Cardiac septum (tissue), 1 donor: ENCODE results near the gene APOL1. TPM values are rescaled to one million over a fixed set of nuclear protein-coding genes. Genes with fewer than 3 reads are reported as not detected.
"Not testable (repeated sequence)": the region's sequence is repeated elsewhere in the genome, so short reads cannot be mapped to it uniquely, and the experiment has no call there.

Source experiments
- DNase-seq: peaks from one replicate; pipeline ENCODE4 v3.0.0-alpha.2; 2020; ENCODE audit warnings: low spot score
- intact Hi-C: fragments of 100-400 bp; cut with DNase I; formaldehyde crosslinking; loops from one replicate; pipeline ENCODE4 v1.14.0; 2022
- total RNA-seq: library from RNA; stranded (reverse); fragmentation: NEBNext Ultra II Directional; extraction: Animal tissue kit (Norgen Biotek cat#: 25700); gene quantifications from one replicate; pipeline ENCODE4 v1.2.1, GENCODE V29; 2021
- donor health status: DM: no; HTN: no; CAD: no.

The APOL1 gene
- total RNA-seq, 1 donor from 2014 or later, result 25.6 TPM

- intact Hi-C loops, result no loop called here
- no peak for DNase-seq
Measured at GRCh38 chr22:36223504-36223903, 29.4 kb upstream of the APOL1 start.

DNA sequence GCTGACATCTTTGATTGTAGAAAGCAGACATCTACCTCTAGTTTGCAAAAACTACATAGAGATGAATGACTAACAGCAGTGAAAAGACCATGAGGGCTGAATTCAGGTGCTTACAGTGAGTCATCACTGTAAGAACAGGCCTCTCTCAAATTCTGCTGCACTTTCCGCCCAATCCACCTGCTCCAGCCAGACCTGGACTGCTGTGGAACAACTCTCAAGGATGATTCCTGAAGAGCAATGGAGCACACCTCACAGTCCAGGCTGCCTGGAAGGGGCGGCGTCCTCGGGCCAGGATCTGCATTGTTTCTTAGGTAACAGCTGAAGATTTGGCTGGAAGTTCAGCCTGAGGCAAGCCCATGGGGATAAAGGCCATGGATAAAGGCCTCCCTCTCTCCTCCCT is 28.7 kb upstream of the APOL1 start:
- no peak for DNase-seq
- intact Hi-C loops, result no loop called here

- DNase-seq, result no peak
- intact Hi-C loops, result no loop called here
Measured at GRCh38 chr22:36225333-36225922, 27.5 kb upstream of the APOL1 start.

DNA sequence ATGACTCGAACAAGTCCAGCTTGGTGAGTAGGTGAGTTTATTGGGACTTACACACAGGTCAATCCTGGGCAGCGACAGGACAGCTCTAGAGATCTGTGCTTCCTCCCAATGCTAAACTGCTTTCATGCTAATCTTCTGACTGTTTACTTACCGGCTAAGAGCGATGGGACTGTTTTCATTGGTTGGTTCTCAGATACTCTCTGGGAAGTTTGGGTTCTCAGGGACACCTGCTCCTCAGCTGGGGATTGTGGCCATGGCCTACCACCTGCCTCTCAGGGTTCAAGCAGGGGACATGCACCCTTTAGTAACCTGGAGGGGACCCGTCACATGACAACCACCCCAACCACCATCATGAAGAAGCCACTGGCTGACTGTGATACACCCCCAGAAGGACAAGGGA is 26.7 kb upstream of the APOL1 start:
- DNase-seq, result no peak
- intact Hi-C loops, result no loop called here

GRCh38 chr22:36227396-36227795 is 25.5 kb upstream of the APOL1 start:
- intact Hi-C loops, result no loop called here
- DNase-seq, result no peak

- intact Hi-C loops, result no loop called here
Measured at GRCh38 chr22:36227806-36228205, 25.1 kb upstream of the APOL1 start.

GRCh38 chr22:36228369-36228768 is 24.6 kb upstream of the APOL1 start:
- intact Hi-C loops, DNase-seq: not testable (repeated sequence)

More at GRCh38 chr22:36227806-36228205, 25.1 kb upstream of the APOL1 start:
- no peak for DNase-seq

DNA sequence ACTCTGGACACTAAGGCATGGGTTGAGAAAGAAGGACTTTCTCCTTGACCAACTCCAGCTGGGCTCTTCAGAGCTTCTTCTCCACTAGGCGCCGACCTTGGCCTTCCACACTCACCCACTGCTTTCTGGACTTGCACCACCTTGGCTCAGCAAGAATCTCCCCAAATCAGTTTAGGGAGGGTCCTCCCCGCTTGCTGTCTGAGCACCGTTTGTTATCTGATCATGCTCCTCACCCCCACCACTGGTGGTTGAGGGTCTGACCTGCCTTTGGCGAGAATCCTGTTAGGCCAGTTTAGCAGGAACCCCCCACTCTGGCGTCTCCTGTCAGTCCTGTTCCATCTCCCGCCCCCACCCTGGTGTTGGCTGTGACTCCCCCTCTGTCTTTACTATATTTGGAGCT is 24.0 kb upstream of the APOL1 start:
- no peak for DNase-seq
- intact Hi-C loops, result no loop called here

- not testable (repeated sequence) for DNase-seq
- intact Hi-C loops, result loop anchor here (10.0 kb wide), 1 partner anchor 85 kb away; no protein-coding TSS in a partner anchor
Measured at GRCh38 chr22:36229649-36230048, 23.3 kb upstream of the APOL1 start.

GRCh38 chr22:36231051-36231450 is 21.9 kb upstream of the APOL1 start:
- intact Hi-C loops, result loop anchor here (10.0 kb wide), 1 partner anchor 86 kb away; no protein-coding TSS in a partner anchor
- DNase-seq, result not testable (repeated sequence)

DNA sequence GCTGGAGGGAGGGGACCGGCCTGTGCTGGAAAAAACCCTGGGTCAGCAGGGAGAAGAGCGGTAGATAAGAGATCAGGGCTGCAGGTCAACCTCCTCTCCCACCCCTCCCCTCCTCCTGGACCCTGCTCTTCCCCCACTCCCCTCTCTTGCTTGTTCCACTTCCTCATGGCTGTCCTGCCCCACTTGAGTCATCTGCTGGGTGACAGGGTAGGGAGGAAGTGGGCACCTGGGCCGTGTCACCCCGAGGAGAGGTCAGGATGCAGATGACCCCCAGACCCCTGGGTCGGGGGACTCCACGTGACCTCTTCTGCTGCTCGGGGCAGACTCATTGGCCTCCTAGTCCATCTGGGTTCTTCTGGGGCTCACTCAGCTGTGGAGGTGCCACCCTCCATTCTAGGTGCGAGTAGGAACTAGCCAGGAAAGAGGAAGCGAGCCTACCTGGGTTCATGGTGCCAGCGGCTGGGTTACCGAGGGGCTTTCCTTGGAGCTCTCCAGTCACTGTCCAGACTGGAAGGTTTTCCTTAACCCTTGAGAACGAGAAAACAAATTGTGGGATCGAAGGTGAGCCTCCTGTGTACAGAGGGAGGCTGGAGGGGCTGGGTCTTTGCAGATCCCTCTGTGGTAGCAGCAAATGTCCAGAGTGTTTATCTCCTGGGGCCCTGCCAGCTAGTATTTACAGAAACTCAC is 20.1 kb upstream of the APOL1 start:
- intact Hi-C loops, result loop anchor here (10.0 kb wide), 1 partner anchor 88 kb away; no protein-coding TSS in a partner anchor
- no peak for DNase-seq

GRCh38 chr22:36233796-36234195 is 19.1 kb upstream of the APOL1 start:
- DNase-seq, result no peak
- intact Hi-C loops, result loop anchor here (10.0 kb wide), 1 partner anchor 89 kb away; no protein-coding TSS in a partner anchor

DNA sequence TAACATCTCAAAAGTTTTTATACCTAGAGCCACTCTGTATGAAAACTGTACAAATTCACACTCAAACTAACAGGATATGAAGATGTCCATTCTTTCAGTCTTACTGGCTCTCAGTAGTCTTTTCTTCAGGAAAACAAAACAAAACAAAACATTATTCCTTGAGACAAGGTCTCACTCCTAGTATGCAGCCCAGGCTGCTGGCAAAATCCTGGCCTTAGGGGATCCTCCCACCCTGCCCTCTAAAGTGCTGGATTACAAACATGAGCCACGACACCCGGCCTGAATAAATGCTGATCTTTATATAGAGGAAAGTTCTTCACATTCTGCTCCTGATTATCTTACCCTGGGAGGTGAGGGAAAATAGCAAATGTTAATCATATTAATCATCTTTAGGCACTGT is 18.7 kb upstream of the APOL1 start:
- intact Hi-C loops, result loop anchor here (10.0 kb wide), 1 partner anchor 89 kb away; no protein-coding TSS in a partner anchor
- no peak for DNase-seq

- intact Hi-C loops, result loop anchor here (5.0 to 10.0 kb wide), 3 partner anchors 33 to 90 kb away; partner anchors contain the start of gene APOL4
- no peak for DNase-seq
Measured at GRCh38 chr22:36234919-36235318, 18.0 kb upstream of the APOL1 start.

DNA sequence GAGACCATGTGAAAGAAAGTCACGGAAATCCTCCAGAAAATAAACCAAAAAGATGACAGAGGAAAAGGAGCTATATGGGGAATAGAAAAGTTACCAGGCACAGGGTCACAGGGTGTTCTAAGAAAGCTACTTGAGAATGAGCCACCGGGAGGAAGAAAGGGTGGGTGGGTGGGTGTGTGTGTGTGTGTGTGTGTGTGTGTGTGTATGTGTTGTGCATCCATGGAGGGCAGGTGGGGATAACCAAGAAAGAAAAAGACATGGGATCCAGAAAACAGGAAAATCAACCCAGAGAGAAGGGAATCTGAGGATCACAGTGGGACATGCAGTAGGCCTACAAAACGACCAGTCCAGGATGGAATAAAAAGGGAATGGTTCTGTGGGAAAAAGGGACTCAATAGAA is 17.3 kb upstream of the APOL1 start:
- intact Hi-C loops, result loop anchor here (5.0 to 10.0 kb wide), 3 partner anchors 33 to 91 kb away; partner anchors contain the start of gene APOL4
- DNase-seq, result no peak

DNA sequence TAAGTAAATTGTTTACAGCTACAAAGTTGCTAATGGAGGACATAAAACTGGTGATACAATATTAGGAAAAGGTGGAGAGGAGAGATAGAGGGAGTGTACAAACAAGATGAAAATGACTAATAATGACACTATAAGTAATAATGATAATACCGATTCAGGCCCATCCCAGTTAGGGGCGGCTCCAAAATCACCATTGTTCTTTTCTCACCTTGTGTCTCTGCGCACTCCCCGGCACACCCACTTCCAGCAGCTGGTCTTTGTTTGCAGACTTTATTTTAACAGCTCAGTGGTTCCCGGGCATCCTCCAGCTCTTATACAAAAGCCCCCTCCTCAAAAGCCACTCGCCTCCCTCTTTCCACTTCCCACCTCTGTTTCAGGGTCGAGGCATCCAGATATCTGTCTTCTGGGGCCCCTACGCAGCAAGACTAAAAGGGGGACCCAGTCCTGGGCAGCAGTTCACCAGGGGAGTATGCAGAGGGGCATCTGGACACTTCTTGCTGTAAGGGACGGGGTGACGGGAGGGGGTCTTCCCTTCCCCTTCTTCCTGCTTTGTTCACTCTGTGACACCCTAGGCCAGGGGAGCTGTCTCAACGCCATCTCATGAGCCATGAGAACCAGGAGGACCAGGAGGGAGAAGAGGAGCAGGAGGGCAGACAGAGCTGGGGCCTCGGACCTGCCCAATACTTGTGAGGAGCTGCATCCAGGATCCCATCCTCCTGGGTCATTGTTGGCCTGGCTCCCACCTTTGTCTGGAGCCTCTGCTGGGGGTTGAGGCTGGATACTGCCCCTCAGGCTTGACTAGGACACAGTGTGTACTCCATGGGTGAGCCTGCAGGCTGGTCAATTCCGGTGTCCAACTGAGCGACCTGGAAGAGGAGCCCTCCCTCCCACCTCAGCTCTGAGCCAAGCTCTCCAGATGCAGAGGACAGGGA is 16.3 kb upstream of the APOL1 start:
- intact Hi-C loops, result loop anchor here (5.0 to 10.0 kb wide), 3 partner anchors 34 to 92 kb away; partner anchors contain the start of gene APOL4

GRCh38 chr22:36237462-36238372 is 15.2 kb upstream of the APOL1 start:
- intact Hi-C loops, result loop anchor here (5.0 to 10.0 kb wide), 3 partner anchors 35 to 93 kb away; partner anchors contain the start of gene APOL4
- DNase-seq, result no peak

More for the DNA sequence above, 16.3 kb upstream of the APOL1 start:
- no peak for DNase-seq

- no peak for DNase-seq
- intact Hi-C loops, result loop anchor here (5.0 to 10.0 kb wide), 3 partner anchors 36 to 94 kb away; partner anchors contain the start of gene APOL4
Measured at GRCh38 chr22:36238373-36239149, 14.4 kb upstream of the APOL1 start.
